ENCODE measurements around the gene SRCIN1. TPM values are rescaled to one million over a fixed set of nuclear protein-coding genes. Genes with fewer than 3 reads are reported as not detected.

The SRCIN1 gene
- total and polyA plus RNA-seq, 4 donors = 0.38 to 0.99 (median 0.63) TPM

DNA sequence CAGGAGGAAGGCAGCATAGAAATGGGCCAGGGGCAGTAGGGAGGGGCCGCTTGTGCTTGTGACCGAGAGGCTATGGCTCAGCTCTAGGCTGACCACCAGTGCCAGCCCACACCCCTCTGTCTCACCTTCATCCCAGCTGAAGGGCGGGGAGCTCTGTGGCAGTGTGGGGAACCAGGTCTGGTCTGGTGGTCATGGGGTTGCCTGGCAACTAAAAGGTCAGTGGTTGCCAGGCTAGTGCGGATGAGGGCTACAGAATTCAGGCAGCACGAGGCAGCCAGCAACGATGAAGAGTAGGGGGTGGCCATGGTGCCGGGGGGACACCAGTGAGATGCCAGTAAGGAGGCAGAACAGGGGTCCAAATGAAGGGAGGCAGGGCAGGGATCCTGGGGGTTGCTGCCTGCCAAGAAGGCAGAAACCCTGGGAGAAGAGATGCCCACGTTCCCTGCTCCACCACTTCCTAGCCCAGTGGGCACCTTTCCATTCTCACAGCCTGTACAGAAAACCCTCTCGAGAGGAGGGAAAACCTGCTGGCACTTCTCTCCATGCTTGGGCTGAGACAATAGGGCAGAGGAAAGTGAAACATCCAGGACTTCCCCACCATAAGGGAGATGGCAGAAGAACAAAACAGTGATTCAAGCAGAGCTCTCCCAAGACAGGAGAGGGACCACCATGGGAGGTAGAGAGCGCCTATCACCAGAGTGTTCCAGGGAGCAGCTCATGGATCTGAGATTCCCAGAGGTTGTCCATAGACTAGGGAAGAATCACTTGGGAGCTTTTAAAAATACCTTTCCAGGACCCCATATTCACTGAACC, 39.7 kb downstream of the SRCIN1 start:
- DNase-seq (no peak), ATAC-seq (ENCODE audit: low FRiP score) (no peak)
- H3K9me3 ChIP-seq (ENCODE audit: control insufficient read depth, low read length) = no peaks in the 10 kb centered on the region
- no peaks in the 10 kb centered on the region for H3K36me3 ChIP-seq (ENCODE audit: control insufficient read depth in 1 of 2, insufficient read depth in 2 of 2, low read length in 1 of 2)
- no peak overlapping the region for H3K4me3 ChIP-seq (ENCODE audit: low read length in 2 of 2)
- WGBS, 2 donors = 44 to 48% methylated on average over 10 of the region's 10 CpGs
- H3K4me1 ChIP-seq (ENCODE audit: control insufficient read depth in 1 of 2, insufficient read depth in 2 of 2, low read length in 2 of 2) = no peaks in the 10 kb centered on the region
- H3K27me3 ChIP-seq (ENCODE audit: control insufficient read depth in 1 of 2, insufficient read depth in 2 of 2, low read length in 1 of 2) = peaks cover 0 to 5% of the 10 kb centered on the region in 2 donors
- no peak overlapping the region for H3K27ac ChIP-seq (ENCODE audit: low read depth in 1 of 2, low read length in 2 of 2)
- intact Hi-C loops (cut with DNase I) = no loop called here

DNA sequence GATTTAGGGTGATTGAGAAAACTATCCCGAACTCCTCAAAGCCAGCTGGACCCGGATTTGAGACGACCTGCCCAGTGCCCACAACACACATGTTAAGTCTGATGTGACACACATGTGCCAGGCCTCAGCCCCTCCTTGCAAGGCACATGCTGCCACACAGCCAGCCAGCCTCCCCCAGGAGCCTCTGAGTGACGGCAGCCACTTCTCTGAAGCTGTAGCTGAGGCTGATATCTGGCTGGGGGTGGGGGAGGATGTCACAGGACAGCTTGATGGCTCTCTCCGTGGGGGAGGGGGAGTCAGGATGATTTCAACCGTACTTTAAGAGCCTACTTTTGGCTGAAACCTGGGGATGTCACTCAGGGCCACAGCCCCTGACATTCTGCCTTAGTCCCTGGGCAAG, 40.9 kb downstream of the SRCIN1 start:
- Histone ChIP-seq H3K4me3 (ENCODE audit: low read length in 2 of 2) (no peak overlapping the region), H3K27ac (ENCODE audit: low read depth in 1 of 2, low read length in 2 of 2) (no peak overlapping the region), H3K36me3 (ENCODE audit: control insufficient read depth in 1 of 2, insufficient read depth in 2 of 2, low read length in 1 of 2) (no peaks in the 10 kb centered on the region), H3K27me3 (ENCODE audit: control insufficient read depth in 1 of 2, insufficient read depth in 2 of 2, low read length in 1 of 2) (peaks cover 0 to 5% of the 10 kb centered on the region in 2 donors), H3K4me1 (ENCODE audit: control insufficient read depth in 1 of 2, insufficient read depth in 2 of 2, low read length in 2 of 2) (no peaks in the 10 kb centered on the region), H3K9me3 (ENCODE audit: control insufficient read depth, low read length) (no peaks in the 10 kb centered on the region)
- no peak for ATAC-seq (ENCODE audit: low FRiP score)
- DNase-seq = no peak
- 5 to 8% methylated on average over 6 of the region's 6 CpGs for WGBS, 2 donors
- intact Hi-C loops (cut with DNase I) = no loop called here

DNA sequence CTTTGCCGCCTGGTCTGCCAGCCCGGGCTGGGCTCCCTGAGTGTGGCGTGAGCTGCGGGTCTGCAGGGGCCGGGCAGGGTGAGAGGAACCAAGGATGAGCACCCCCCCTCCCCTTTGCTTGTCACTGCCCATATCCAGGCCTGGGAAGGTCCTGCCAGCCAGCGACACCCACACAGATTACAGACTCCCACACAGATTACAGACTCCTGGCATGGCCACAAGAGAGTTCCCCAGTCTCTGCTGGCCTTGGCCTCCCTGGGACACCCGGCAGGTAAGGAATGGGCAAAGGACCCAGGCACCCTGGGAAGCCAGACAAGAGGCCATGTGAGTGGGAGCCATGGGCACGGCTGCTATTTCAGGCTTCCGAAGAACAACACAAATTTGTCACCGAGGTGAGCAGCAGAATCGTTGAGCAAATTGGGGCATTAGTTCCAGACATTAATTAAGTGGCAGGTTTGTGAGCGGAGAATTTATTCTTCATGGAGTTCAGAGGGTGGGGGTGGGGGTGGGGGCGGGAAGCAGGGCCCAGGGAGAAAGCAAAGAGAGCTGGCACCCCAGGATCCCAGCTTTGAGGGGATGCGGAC, 41.4 kb downstream of the SRCIN1 start:
- Histone ChIP-seq H3K4me3 (ENCODE audit: low read length in 2 of 2) (no peak overlapping the region), H3K27me3 (ENCODE audit: control insufficient read depth in 1 of 2, insufficient read depth in 2 of 2, low read length in 1 of 2) (peaks cover 0 to 5% of the 10 kb centered on the region in 2 donors), H3K36me3 (ENCODE audit: control insufficient read depth in 1 of 2, insufficient read depth in 2 of 2, low read length in 1 of 2) (no peaks in the 10 kb centered on the region), H3K9me3 (ENCODE audit: control insufficient read depth, low read length) (no peaks in the 10 kb centered on the region), H3K27ac (ENCODE audit: low read depth in 1 of 2, low read length in 2 of 2) (no peak overlapping the region), H3K4me1 (ENCODE audit: control insufficient read depth in 1 of 2, insufficient read depth in 2 of 2, low read length in 2 of 2) (no peaks in the 10 kb centered on the region)
- intact Hi-C loops (cut with DNase I) = no loop called here
- WGBS, 2 donors = 8 to 9% methylated on average over 14 of the region's 14 CpGs
- ATAC-seq (ENCODE audit: low FRiP score) = no peak
- no peak for DNase-seq

DNA sequence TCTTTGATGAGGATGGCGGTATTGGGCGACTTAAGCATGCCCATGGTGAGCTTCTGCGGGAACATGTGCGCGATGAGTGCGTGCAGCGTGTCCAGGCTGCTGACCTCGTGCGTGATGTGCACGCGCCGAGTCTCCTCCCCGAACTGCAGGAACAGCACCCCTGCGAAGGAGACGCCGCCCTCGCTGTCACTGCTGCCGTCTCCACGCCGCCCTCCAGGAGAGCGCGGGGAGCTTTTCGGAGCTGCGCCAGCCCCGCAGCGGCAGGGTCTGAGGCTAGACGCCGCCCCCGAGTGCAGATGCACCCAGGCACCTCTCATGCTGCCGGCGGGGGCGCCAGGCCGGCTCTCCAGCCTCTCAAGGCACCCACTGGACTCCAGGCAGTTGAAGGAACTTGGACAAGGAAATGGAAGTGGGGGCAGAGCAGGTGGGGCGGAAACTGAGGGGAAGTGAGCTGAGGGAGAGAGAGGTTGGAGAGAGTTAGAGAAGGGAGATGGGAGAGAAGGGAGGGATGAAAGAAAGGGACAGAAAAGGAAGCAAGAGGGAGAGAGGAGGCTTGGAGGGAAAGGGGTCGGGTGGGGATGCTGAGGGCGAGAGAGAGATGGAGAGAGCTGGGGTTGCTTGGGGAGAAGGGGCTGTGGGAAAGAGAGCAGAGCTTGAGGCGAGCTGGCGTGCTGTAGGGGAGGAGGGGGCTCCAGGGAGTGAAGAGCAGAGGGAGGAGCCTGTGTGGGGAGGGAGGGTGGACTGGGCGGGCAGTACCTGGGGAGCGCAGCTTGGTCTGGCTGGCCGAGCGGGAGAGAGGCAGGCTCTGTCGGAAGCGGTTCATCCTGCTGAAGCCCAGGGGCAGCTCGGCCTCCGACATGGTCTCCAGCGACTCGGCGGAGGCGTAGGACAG, 42.1 kb downstream of the SRCIN1 start:
- Histone ChIP-seq H3K4me1 (ENCODE audit: control insufficient read depth in 1 of 2, insufficient read depth in 2 of 2, low read length in 2 of 2) (no peaks in the 10 kb centered on the region), H3K36me3 (ENCODE audit: control insufficient read depth in 1 of 2, insufficient read depth in 2 of 2, low read length in 1 of 2) (no peaks in the 10 kb centered on the region), H3K27ac (ENCODE audit: low read depth in 1 of 2, low read length in 2 of 2) (no peak overlapping the region), H3K27me3 (ENCODE audit: control insufficient read depth in 1 of 2, insufficient read depth in 2 of 2, low read length in 1 of 2) (peaks cover 0 to 5% of the 10 kb centered on the region in 2 donors), H3K9me3 (ENCODE audit: control insufficient read depth, low read length) (no peaks in the 10 kb centered on the region), H3K4me3 (ENCODE audit: low read length in 2 of 2) (no peak overlapping the region)
- intact Hi-C loops (cut with DNase I) = no loop called here
- no peak for DNase-seq
- no peak for ATAC-seq (ENCODE audit: low FRiP score)
- 6 to 7% methylated on average over 49 to 50 of the region's 50 CpGs for WGBS, 2 donors

DNA sequence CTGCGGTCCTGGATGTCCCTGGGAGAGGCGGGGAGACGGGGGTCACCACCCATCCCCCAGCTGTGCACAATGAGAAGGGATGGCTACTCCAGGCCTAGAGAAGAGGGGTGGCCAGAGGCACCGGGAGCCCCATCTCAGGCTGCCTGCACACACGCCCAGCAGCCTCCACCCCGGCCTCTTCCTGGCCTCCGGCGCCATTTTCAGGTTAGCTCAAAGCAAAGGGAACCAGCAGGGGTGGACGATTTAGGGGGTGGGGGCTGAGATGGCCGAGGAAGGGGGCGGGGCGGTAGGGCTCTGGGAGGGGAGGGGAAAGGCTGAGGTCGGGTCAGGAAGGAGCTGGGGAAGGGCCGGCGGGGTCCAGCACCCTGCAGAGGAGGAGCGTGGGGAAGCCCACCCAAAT, 42.8 kb downstream of the SRCIN1 start:
- 5 to 6% methylated on average over 14 to 16 of the region's 16 CpGs for WGBS, 2 donors
- no peak overlapping the region for H3K27ac ChIP-seq (ENCODE audit: low read depth in 1 of 2, low read length in 2 of 2)
- H3K4me1 ChIP-seq (ENCODE audit: control insufficient read depth in 1 of 2, insufficient read depth in 2 of 2, low read length in 2 of 2) = no peaks in the 10 kb centered on the region
- no peaks in the 10 kb centered on the region for H3K36me3 ChIP-seq (ENCODE audit: control insufficient read depth in 1 of 2, insufficient read depth in 2 of 2, low read length in 1 of 2)
- H3K4me3 ChIP-seq (ENCODE audit: low read length in 2 of 2) = no peak overlapping the region
- no peak for DNase-seq
- intact Hi-C loops (cut with DNase I) = no loop called here
- ATAC-seq (ENCODE audit: low FRiP score) = no peak
- H3K9me3 ChIP-seq (ENCODE audit: control insufficient read depth, low read length) = no peaks in the 10 kb centered on the region
- peaks cover 0 to 5% of the 10 kb centered on the region in 2 donors for H3K27me3 ChIP-seq (ENCODE audit: control insufficient read depth in 1 of 2, insufficient read depth in 2 of 2, low read length in 1 of 2)

DNA sequence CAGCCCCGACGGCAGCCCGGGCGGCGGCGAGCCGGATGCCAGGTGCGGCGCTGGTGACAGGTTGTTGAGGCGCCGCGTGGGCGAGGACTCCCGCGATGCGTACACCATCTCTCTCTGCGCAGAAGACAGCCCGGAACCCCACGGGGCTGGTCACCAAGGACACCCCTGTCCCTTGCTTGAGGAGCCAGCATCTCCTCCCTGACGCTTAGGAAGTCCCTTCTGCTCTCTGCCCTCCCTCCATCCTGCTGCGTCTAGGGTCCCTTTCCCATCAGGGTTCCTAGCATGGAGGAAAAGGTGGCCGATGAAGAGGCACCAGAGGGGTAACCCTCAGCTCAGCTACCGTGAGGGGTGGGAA, 43.6 kb downstream of the SRCIN1 start:
- H3K4me1 ChIP-seq (ENCODE audit: control insufficient read depth in 1 of 2, insufficient read depth in 2 of 2, low read length in 2 of 2) = no peaks in the 10 kb centered on the region
- WGBS, 2 donors = 4 to 9% methylated on average over 22 to 23 of the region's 23 CpGs
- no peak overlapping the region for H3K27ac ChIP-seq (ENCODE audit: low read depth in 1 of 2, low read length in 2 of 2)
- intact Hi-C loops (cut with DNase I) = no loop called here
- H3K27me3 ChIP-seq (ENCODE audit: control insufficient read depth in 1 of 2, insufficient read depth in 2 of 2, low read length in 1 of 2) = peaks cover 0 to 5% of the 10 kb centered on the region in 2 donors
- no peaks in the 10 kb centered on the region for H3K36me3 ChIP-seq (ENCODE audit: control insufficient read depth in 1 of 2, insufficient read depth in 2 of 2, low read length in 1 of 2)
- no peak for ATAC-seq (ENCODE audit: low FRiP score)
- no peak for DNase-seq
- H3K4me3 ChIP-seq (ENCODE audit: low read length in 2 of 2) = no peak overlapping the region
- no peaks in the 10 kb centered on the region for H3K9me3 ChIP-seq (ENCODE audit: control insufficient read depth, low read length)

DNA sequence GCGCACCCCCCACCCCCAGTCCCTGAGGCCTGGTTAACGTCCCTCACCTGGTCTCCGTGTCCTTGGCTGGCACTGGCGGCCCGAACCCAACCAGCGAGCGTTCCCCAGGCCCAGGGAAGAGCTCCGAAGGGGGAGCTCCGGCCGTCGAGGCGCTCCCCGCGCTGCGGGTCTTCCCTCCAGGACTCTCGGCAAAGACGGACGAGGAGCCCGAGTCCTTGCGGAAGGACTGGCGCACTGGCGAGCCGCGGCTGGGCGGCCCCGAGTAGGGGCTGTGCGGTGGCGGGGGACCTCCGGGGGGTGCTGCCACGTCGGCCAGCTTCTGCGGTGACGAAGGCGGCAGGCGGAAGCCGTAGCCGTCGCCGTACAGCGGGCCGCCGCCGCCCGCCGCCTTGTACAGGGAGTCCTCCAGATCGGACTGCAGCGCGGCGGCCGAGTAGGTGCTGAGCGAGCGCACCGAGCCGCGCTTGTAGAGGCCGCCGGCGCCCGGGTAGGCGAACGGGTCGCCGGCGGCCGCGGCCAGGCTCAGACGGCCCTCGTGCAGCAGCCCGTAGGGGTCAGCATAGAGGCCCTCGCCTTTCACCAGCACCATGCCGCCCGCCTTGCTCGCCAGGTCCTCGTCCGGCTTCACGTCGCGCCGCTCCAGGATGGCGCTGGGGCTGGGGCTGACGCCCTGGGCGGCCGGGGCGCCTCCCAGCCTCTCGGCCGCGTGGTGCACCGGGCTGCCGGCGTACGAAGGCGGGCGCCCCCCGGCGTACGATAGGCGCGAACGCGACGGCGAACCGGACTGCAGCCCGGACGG, 44.1 kb downstream of the SRCIN1 start:
- Histone ChIP-seq H3K27me3 (ENCODE audit: control insufficient read depth in 1 of 2, insufficient read depth in 2 of 2, low read length in 1 of 2) (peaks cover 0 to 5% of the 10 kb centered on the region in 2 donors), H3K27ac (ENCODE audit: low read depth in 1 of 2, low read length in 2 of 2) (no peak overlapping the region), H3K9me3 (ENCODE audit: control insufficient read depth, low read length) (no peaks in the 10 kb centered on the region), H3K4me3 (ENCODE audit: low read length in 2 of 2) (no peak overlapping the region), H3K36me3 (ENCODE audit: control insufficient read depth in 1 of 2, insufficient read depth in 2 of 2, low read length in 1 of 2) (no peaks in the 10 kb centered on the region), H3K4me1 (ENCODE audit: control insufficient read depth in 1 of 2, insufficient read depth in 2 of 2, low read length in 2 of 2) (no peaks in the 10 kb centered on the region)
- 5 to 7% methylated on average over 89 to 105 of the region's 105 CpGs for WGBS, 2 donors
- intact Hi-C loops (cut with DNase I) = no loop called here
- ATAC-seq (ENCODE audit: low FRiP score) (no peak), DNase-seq (no peak)

Measured in aorta (tissue), 5 donors.